GM23248 (cell line): ENCODE results near the gene ANO2.

ENCODE experiments used
- EZH2 ChIP-seq: fragments of 200-600 bp; sonication (generic); IDR thresholded peaks from 2 replicates; pipeline ENCODE4 v1.6.1; 2018; ENCODE audit warnings: antibody characterized with exemption, mild to moderate bottlenecking; ENCODE audit not compliant: insufficient read depth, poor library complexity, severe bottlenecking
- EZH2phosphoT487 ChIP-seq: fragments of 200-600 bp; sonication (generic); IDR thresholded peaks from 2 replicates; pipeline ENCODE4 v1.6.1; 2018; ENCODE audit warnings: antibody characterized with exemption, moderate library complexity, mild to moderate bottlenecking, low read depth; ENCODE audit not compliant: insufficient read depth

- TF ChIP-seq EZH2phosphoT487, result no peak
- TF ChIP-seq EZH2, result no peak
Observed at GRCh38 chr12:5520831-5521230, 424.2 kb downstream of the ANO2 start.
